MM.1S (cell line): ENCODE measurements around the gene FBXO44.

ENCODE experiments used
- CTCF ChIP-seq: fragments of 300-600 bp; sonication (generic); IDR thresholded peaks from 2 replicates; pipeline ENCODE4 v1.5.1; 2016; ENCODE audit warnings: antibody characterized with exemption, low read length, mixed read lengths
- EZH2 ChIP-seq: fragments of 300-600 bp; sonication (generic); optimal IDR thresholded peaks from 2 replicates; pipeline ENCODE3; 2017; ENCODE audit warnings: low read depth, mild to moderate bottlenecking, antibody characterized with exemption, low read length, mixed read lengths

DNA sequence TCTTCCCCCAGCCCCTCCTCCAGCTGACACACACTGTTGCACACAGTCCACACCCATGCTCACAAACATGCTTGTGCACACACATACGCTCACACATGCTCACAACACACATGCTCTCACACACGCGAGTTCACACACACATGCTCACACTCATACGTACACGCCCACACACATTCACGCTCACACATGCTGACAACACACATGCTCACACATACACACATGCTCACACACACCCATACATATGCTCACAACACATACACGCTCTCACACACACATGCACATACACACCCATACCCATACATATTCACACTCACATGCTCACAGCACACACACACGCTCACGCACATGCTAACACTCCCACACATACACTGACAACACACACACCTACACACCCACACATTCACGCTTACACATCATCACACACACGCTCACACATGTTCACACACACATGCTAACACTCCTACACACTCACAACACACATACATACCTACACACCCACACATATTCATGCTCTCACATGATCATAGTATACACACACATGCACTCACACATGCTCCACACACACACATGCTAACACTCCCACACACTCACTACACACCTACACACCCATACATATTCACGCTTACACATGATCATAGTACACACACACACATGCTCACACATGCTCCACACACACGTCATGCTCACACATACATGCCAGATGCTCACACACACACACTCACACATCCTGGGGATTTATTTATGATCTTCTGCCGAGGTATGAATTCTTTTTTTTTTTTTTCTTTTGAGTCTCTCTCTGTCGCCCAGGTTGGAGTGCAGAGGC, 47.5 kb downstream of the FBXO44 start:
- TF ChIP-seq EZH2 (no peak), CTCF (no peak)
